GM06990 (cell line): ENCODE results near the gene ZNF778.
"Not testable (repeated sequence)": the region's sequence is repeated elsewhere in the genome, so short reads cannot be mapped to it uniquely, and the experiment has no call there.

Experiments used
- DNase-seq: peaks from one replicate; pipeline ENCODE4 v3.0.0-alpha.2; 2011; ENCODE audit not compliant: insufficient read length; ENCODE audit errors: extremely low read depth
- H3K27me3 ChIP-seq: replicated peaks from 2 replicates; pipeline ENCODE4 v1.6.0; 2011; ENCODE audit warnings: low read length; ENCODE audit not compliant: control insufficient read depth, insufficient read depth
- H3K36me3 ChIP-seq: 2 replicates; pipeline ENCODE4 v1.5.1; 2011; ENCODE audit warnings: low read length; ENCODE audit not compliant: control insufficient read depth, insufficient read depth
- H3K4me3 ChIP-seq: replicated peaks from 2 replicates; pipeline ENCODE4 v1.5.1; 2011; ENCODE audit warnings: low read depth, mild to moderate bottlenecking, control low read depth, low read length
- TF ChIP-seq, protein P1 (sequence below): IDR thresholded peaks from 2 replicates; pipeline ENCODE4 v1.5.1; 2011; ENCODE audit warnings: low read length, control low read depth, mild to moderate bottlenecking, inconsistent platforms; ENCODE audit not compliant: insufficient read depth, poor library complexity, severe bottlenecking

Gene ZNF778

GRCh38 chr16:89265647-89266046, 48.1 kb downstream of the ZNF778 start:
- Histone ChIP-seq H3K36me3 (peaks cover 21% of the 10 kb centered on the region), H3K27me3 (no peaks in the 10 kb centered on the region), H3K4me3 (no peak overlapping the region)
- TF ChIP-seq, protein P1, sequence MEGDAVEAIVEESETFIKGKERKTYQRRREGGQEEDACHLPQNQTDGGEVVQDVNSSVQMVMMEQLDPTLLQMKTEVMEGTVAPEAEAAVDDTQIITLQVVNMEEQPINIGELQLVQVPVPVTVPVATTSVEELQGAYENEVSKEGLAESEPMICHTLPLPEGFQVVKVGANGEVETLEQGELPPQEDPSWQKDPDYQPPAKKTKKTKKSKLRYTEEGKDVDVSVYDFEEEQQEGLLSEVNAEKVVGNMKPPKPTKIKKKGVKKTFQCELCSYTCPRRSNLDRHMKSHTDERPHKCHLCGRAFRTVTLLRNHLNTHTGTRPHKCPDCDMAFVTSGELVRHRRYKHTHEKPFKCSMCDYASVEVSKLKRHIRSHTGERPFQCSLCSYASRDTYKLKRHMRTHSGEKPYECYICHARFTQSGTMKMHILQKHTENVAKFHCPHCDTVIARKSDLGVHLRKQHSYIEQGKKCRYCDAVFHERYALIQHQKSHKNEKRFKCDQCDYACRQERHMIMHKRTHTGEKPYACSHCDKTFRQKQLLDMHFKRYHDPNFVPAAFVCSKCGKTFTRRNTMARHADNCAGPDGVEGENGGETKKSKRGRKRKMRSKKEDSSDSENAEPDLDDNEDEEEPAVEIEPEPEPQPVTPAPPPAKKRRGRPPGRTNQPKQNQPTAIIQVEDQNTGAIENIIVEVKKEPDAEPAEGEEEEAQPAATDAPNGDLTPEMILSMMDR: no peak
- DNase-seq: no peak

- TF ChIP-seq, protein P1: no peak
These were observed 49.1 kb downstream of the ZNF778 start for GRCh38 chr16:89266521-89267134.

DNA sequence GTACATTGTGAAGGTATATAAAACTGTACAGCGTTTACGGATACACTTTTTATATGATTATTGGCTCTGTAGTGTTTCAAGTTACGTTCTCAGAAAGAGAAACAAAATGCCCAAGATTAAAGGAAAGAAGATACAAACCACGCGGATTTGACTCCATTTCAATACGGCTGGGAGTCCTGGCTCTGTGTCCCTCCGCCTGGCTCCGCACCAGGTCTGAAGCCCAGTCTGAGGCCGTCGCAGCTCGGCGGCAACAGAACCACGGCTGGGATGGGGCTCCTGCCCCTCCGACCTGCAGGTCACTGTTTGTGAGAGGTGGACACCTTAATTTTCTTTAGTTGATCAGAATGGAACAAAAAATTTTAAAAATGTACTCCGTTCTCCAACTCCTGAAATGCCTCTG, 50.2 kb downstream of the ZNF778 start:
- peaks cover 27% of the 10 kb centered on the region for H3K36me3 ChIP-seq
- DNase-seq, H3K27me3 ChIP-seq, H3K4me3 ChIP-seq: not testable (repeated sequence)

More at GRCh38 chr16:89266521-89267134, 49.1 kb downstream of the ZNF778 start:
- H3K27me3 ChIP-seq: no peaks in the 10 kb centered on the region
- peaks cover 26% of the 10 kb centered on the region for H3K36me3 ChIP-seq
- H3K4me3 ChIP-seq: no peak overlapping the region
- DNase-seq: no peak

DNA sequence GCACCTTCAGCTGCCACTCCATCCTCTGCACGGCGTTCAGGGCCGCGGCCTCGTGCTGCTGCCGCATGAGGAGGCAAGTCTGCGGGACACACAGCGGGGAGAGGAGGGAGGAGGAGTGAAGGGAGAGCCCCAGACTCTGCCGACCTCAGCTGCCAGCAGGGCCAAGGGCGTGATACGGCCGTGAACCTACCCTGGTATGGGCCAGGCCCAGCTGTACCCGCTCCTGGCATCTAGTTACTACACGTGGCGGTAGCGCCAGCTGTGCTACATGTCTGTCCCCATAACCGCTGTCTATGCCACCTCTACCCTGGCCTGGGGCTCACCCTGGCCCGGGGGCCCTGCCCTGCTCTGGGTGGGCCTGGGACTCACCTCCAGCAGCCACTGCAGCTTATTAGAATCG, 51.1 kb downstream of the ZNF778 start:
- no peak overlapping the region for H3K4me3 ChIP-seq
- H3K36me3 ChIP-seq: peaks cover 31% of the 10 kb centered on the region
- no peak for DNase-seq
- H3K27me3 ChIP-seq: no peaks in the 10 kb centered on the region
- TF ChIP-seq, protein P1: no peak

DNA sequence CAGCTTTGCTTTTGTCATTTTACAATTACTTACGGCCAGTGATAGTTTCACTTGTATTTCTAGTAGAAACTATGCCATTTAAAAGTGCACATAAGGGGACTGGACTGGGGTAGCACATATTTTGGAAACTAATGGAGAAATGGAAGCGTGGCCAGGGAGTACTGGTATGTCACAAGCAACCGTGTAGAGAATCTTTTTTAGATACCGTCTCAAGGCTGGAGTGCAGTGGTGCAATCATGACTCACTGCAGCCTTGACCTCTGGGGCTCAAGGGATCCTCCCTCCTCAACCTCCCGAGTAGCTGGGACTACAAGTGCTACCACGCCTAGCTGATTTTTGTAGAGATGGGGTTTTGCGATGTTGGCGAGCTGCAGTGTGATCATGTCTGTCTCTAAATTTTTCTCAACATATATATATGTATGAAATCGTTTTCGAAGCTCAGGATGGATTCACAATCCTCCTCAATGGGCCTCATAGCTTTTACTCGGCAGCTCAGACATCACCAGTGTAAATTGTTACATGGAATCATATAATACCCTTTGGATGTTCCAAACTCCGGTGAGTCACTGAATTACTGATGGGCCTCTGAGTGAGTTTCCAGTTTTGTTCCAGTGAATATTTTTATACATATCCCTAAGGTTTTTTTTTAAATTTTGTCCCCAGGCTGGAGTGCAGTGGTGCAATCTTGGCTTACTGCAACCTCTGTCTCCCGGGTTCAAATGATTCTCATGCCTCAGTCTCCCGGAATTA, 51.7 kb downstream of the ZNF778 start:
- Histone ChIP-seq H3K4me3 (no peak overlapping the region), H3K27me3 (no peaks in the 10 kb centered on the region), H3K36me3 (peaks cover 36% of the 10 kb centered on the region)
- TF ChIP-seq, protein P1: no peak
- DNase-seq: no peak

DNA sequence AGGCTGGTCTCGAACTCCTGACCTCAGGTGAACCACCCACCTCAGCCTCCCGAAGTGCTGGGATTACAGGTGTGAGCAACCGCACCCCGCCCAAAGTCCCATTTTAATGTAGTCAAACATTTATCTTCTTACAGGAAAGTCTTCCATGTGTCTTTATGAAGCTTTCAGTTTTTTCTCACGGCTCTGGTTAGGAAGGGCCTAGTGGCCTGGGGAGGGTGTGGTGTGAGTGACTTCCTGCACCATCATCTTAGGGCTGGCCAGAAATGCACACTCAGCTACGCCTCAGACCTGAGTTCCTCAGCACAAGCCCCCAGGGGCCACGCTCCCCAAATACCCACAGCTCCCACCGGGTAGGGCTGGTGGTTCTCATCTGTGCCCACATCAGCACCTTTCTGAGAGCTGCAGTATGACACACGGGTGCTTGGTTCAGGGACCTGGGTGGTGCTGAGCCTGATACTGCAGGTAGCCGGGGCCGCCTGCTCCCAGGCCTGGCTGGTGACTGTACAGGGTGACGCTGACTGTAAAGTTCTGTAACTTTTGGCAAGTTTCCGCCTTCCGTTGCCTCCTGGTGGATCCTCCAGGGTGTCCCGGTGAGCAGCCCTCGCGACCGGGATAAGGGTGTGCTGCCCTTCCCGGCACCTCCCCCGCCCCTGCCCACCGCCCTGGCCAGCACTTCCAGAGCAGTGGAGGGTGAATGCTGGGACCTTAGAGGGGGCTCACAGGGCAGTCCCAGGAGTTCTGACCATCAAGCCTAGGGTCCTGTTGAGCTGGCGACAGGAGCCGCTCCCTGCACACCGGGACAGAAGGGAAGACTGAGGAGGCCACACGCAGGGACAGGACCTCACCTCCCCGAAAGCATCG, 52.5 kb downstream of the ZNF778 start:
- Histone ChIP-seq H3K36me3 (peaks cover 40% of the 10 kb centered on the region), H3K27me3 (no peaks in the 10 kb centered on the region), H3K4me3 (no peak overlapping the region)
- DNase-seq: no peak
- TF ChIP-seq, protein P1: no peak
